Bone marrow (tissue), 2 donors: ENCODE measurements around the gene SEMA3A.
"Not testable (repeated sequence)": the region's sequence is repeated elsewhere in the genome, so short reads cannot be mapped to it uniquely, and the experiment has no call there.

Experiments
- DNase-seq, 2 donors: peaks; one replicate each; lab custom pipeline; 2025; lab: John Stamatoyannopoulos, UW

SEMA3A gene

GRCh38 chr7:84060000-84060399 lies 134.6 kb downstream of the SEMA3A start:
- no peak for DNase-seq

- DNase-seq: no peak
These were observed 136.1 kb downstream of the SEMA3A start for GRCh38 chr7:84058311-84059076.

- DNase-seq: no peak
These were observed 137.0 kb downstream of the SEMA3A start for GRCh38 chr7:84057576-84057975.

GRCh38 chr7:84055904-84056605 lies 138.5 kb downstream of the SEMA3A start:
- no peak for DNase-seq

GRCh38 chr7:84055199-84055598 lies 139.4 kb downstream of the SEMA3A start:
- not testable (repeated sequence) for DNase-seq

GRCh38 chr7:84049071-84049836 lies 145.3 kb downstream of the SEMA3A start:
- DNase-seq: no peak

- DNase-seq: no peak
These were observed 147.5 kb downstream of the SEMA3A start for GRCh38 chr7:84047085-84047484.

- DNase-seq: no peak
These were observed 149.8 kb downstream of the SEMA3A start for GRCh38 chr7:84044834-84045233.

- no peak for DNase-seq
These were observed 150.9 kb downstream of the SEMA3A start for GRCh38 chr7:84043661-84044191.

GRCh38 chr7:84042110-84042539 lies 152.5 kb downstream of the SEMA3A start:
- DNase-seq: no peak

GRCh38 chr7:84041649-84042048 lies 152.9 kb downstream of the SEMA3A start:
- DNase-seq: no peak

- no peak for DNase-seq
These were observed 154.2 kb downstream of the SEMA3A start for GRCh38 chr7:84040355-84040754.

GRCh38 chr7:84039432-84039831 lies 155.2 kb downstream of the SEMA3A start:
- DNase-seq: no peak

GRCh38 chr7:84027678-84028077 lies 166.9 kb downstream of the SEMA3A start:
- DNase-seq: no peak

GRCh38 chr7:84025332-84025927 lies 169.2 kb downstream of the SEMA3A start:
- no peak for DNase-seq

GRCh38 chr7:84022684-84023308 lies 171.8 kb downstream of the SEMA3A start:
- DNase-seq: no peak

- DNase-seq: no peak
These were observed 172.6 kb downstream of the SEMA3A start for GRCh38 chr7:84022009-84022408.

GRCh38 chr7:84021292-84021908 lies 173.2 kb downstream of the SEMA3A start:
- DNase-seq: no peak

GRCh38 chr7:84017651-84018050 lies 176.9 kb downstream of the SEMA3A start:
- no peak for DNase-seq

GRCh38 chr7:84013616-84014240 lies 180.9 kb downstream of the SEMA3A start:
- no peak for DNase-seq

- DNase-seq: no peak
These were observed 184.8 kb downstream of the SEMA3A start for GRCh38 chr7:84009782-84010181.
